GM18499 (cell line): Measurements from ENCODE around the gene CASK.
"Not testable (repeated sequence)": the region's sequence is repeated elsewhere in the genome, so short reads cannot be mapped to it uniquely, and the experiment has no call there.

Experiments
- ATAC-seq: cut with Tn5 transposase; IDR thresholded peaks from one replicate; pipeline ENCODE4 v1.9.1; 2021; ENCODE audit warnings: moderate number of reproducible peaks; ENCODE audit not compliant: insufficient read depth, unreplicated experiment

Gene CASK

DNA sequence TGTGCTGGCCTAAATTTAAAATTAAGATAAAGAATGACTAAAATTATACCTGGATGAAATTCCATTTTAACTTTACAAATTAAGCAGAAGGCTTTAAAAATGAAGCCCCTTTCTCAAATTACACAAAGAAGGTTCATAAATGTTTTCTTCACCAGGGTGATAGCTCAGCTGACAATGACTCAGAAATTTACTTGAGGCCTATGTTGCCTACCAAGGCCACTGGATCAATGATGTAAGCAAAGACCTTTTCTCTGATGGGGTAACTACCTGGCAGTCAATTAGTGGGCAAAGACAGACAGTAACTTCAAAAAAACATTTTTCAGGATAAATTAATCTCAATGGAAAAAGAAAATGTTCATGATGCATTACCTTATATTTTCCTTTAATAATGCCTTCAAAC is 258.4 kb downstream of the CASK start:
- no peak for ATAC-seq

DNA sequence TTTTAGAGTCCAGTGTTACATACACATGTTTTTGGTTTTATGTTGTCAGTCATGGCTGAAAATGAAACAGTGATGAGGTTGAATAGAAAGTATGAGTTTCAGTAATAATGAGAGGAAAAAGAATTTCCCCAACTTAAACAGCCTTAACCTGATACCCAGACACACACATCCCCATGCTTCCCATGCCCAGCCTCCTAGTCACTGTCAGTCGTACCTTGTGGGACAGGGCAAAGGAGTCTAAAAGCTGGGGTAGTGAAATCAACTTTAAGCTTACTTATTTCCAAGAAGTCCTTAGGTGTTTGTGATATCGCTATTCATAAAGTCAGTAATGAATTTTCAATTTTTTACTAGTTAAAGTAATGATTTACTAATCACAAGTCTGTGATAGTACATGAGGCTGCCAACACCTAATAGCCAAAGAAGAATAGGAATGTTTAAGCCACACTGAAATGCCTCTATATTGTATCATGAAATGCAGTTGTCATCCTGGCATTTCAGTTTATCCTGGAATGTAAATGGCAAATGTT is 258.9 kb downstream of the CASK start:
- ATAC-seq: peak; percentile 59

DNA sequence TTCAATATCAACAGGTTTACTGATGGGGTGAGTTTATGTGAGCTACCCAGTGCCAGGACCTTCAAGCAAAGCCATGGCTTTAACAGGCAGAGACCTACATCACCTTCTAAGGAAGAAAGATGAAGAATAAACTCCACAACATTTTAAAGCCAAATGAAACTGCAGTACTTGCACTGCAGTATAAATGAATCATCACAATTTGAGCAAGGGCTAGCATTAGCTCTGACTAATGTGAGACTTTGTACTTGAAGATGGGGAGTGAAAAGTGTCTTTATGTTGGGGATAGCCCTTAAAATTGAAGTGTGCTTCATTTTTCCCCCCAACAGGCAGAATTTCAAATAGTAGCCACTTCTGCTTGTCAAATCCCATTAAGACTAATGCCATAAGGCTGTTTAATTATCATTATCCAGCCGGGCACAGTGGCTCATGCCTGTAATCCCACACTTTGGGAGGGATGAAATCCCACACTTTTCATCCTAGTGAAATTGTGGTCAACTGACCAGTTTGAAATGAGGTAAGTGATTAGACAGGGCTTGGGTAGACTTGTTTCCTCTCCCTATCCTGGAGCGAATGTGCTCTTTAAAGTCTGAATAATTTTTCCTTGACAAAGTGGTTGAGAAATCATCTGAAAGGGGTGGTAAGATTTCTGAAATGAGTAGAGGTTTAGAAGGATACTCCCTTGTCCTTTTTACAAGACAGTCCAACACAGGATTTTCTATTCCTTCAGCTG is 261.8 kb downstream of the CASK start:
- ATAC-seq: no peak

DNA sequence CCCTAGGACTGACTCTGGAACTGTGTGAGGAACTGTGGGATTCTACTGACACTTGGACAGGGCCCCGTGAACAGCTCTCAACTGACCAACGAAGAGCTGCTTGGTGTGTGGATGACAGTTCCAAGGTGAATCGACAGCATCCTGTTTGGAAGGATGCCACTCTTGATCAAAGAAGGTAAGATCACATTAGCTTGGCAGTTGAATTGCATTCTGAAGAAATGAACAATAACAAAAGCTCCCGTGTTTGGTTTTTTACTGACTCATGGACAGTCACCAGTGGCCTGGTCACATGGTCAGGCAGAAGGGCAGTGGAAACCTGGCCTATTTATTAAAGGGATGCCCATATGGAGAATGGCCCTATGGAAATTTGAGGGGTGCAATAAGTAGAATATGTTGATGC is 267.7 kb downstream of the CASK start:
- no peak for ATAC-seq

DNA sequence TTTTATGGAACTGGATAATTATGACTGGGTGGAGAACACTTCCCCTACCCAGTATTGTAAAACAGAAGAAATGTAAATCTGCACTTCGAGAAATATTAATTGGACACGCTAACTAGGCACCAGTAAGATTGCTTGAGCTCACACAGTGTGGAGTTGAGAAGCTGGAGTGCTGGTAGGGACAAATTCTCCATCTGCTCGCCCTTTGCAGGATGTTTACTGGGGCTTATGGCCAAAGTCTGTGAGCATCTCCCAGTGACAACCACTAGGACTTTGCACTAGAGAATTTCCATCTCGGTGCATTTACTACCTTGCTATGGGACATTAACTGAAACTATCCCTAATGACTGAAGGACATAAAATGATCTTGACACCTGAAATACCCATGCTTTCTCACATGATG is 268.3 kb downstream of the CASK start:
- ATAC-seq: no peak

DNA sequence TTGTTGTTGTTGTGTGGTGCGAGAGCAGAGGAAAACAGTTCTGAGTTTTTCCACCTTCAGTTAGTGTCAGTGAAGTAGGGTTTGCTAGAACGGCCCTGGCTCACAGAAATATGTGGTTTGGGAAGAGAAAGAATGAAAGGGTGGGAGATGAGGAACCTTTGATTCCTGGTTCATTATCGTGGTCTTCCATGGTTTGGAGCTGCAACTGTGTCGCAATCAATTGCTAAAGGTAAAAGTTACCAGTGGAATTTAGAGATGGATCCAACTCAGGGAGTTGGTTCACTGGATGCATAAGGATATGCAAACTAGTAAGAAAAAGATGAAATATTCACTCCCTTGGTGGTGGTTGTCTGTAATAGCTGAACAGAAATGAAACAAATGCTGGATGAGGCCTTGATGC is 270.2 kb downstream of the CASK start:
- no peak for ATAC-seq

DNA sequence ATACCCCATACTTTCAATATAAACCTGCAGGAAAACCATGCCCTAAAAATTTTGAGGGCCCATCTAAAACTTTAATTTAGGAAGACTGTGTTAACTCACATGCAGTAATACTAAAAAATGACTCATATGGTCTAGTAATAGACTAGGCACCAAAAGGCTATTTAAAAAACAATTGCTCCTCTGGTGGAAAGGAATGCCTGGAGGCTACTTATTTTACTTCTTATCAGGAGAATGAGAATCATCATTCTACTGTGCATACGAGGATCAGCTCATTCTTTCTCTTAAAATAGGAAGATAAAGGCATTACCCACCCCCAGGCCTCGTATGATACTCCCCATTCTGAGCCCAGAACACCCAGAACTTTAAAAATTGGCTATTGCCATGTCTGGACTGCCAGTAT is 277.2 kb downstream of the CASK start:
- not testable (repeated sequence) for ATAC-seq

DNA sequence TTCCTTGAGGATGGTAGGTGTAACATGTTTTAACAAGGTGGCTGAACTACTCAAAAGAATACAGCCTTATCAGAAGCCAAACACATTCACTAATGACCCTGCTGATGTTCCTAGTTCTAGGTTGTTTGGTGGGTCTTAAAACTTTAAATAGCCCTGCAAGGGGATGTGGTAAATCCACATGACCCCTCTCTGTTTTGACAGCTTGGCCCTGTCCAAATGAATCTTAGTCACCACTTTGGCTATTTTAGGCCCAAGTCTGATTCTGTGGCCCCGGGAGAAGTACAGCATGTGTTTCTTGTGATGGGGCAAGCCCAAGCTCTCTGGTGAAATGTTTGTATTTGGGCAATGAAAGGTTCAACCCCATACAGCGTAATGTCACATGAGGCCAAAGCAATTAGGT is 289.1 kb downstream of the CASK start:
- ATAC-seq: no peak

DNA sequence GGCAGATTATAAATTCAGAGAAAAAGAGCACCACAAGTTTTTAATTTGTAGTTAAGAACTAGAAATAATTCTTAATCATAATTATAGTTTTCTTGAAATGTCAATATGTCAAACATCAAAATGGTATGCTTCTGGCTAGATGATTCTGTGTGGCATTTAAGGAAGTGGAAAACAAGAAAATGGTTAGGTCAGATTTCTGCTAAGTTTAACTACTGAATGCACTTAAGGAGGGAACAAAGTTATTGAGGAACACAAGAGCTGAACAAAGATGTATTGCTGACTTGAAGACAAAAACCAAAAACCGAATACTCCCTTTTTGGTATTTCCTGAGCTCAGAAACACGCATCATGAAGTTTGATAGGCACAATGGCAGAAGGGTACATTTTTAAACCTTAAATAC is 293.3 kb downstream of the CASK start:
- no peak for ATAC-seq

DNA sequence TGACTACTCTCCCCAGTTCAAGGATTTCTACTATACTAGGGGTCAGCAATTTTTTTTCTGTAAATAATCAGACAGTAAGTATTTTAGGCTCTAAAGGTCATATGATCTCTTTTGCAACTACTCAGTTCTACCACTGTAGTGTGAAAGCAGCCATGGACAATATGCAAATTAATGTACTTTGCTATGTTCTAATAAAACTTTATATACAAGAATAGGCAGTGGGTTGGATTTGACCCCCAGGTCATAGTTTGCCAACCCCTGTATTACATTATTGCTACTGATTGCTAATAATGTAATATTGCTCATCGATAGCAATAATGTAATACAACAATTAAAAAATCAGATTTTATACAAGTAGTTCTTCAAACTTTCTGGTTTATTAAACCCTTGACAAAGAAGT is 293.8 kb downstream of the CASK start:
- no peak for ATAC-seq

DNA sequence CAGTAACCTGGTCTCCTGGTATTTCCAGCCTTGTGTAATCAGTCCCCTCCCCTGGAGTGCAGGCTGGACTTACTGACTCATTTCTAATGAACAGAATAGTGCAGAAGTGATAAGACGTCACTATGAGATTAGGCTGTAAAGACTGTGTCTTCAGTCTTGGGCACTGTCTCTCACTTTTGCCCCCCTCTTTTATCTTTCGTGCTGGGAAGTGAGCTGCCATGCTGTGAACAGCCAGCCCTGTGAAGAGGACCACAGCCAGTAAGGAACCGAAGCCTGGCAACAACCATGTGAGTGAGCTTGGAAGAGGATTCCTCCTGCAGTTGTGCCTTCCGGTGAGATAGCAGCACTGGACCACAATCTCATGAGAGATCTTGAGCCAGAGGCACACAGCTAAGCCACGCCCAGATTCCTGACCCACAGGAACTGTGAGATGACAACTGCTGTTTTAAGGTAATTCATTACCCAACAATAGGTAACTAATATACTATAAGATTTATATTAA is 302.1 kb downstream of the CASK start:
- no peak for ATAC-seq

DNA sequence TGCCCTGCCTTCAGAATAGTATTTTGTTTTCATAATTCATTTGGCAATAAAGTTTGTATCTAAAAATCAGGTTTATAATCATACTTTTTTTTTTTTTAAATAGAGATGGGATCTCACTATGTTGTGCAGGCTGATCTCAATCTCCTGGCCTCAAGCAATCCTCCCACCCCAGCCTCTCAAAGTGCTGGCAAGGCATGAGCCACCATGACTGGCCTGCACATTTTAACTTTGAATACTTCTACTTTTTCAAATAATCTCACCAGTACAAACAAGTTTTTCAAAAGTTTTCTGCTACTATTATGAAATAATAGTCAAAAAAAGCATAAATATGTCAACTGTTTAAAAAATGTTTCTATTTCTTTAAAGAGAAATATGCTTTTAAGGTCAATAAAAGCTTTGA is 304.1 kb downstream of the CASK start:
- no peak for ATAC-seq

DNA sequence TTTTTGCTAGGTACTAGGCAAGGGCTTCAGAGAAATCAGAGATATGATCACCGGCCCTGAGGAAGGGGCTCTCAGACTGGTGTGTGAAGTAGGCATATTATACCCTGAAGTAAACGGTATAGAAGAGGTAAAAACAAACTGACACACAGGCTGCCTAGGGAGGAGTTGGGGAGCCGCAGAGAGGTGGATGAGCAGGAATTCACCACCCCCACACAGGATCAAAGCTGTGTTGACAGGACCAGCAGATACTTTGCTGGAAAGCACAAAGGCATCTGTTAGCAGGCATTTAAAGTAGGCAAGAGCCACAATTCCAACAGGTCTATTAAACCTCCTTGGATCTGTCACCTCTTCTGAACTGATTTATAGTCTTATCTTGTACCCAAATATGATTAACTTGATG is 306.4 kb downstream of the CASK start:
- ATAC-seq: no peak

DNA sequence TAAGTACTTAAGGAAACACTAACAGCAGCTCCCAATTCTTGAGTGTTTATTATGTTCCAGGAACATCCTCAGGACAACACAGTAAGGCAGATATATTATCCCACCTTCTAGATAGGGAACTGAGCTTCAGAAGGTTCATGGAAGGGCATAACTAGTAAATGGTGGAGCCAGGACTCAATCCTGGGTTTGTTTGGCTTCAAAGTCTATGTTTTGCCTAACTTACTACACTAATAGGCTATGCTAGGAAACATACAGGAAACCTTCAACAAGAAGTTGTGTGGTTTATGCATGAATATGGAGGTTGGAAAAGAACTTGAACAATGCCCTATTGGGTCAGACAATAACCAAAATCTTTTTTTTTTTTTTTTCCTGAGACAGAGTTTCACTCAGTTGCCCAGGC is 307.1 kb downstream of the CASK start:
- ATAC-seq: no peak

DNA sequence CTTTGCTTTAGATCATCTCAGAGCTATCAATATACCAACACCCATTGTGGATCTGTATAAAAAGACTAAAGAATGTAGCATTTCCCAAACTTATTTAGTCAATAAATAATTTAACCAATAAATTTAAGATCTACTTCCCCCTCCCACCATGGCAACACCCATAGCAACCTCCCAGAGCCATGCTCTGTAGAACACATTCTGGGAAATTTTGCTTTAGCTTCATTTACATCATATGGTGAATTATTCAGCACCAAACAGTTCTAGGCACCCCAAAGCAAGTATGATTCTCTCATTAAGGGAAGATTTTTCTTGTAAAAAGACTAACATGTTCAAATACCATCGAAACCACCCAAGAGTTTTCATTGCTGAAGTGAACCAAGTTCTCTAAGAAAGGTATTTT is 315.1 kb downstream of the CASK start:
- no peak for ATAC-seq

DNA sequence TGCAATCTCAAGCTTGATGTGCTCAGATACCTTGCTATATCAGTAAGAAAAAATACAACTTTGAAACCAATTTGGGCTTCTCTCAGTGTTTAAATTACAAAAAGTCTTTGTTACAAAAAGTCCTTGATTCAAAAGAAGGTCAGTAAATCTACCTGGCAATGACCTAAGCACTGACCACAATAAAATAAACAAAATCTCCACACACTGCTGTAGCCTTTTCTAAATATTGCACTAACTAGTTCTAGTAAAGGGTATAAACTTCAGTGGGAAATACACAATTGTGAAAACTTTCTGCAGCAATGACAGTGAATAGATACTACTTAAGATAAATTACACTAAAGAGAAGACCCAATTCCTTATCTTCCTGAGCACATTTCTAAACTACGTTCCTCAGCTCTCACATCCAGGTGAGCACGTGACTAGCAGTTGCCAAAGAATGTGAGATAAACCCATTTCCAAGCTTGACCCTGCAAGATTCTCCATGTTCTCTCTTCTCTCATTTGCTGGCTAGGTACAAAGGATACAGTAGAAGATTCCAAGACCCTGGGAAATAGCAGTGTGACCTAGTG is 316.0 kb downstream of the CASK start:
- no peak for ATAC-seq

DNA sequence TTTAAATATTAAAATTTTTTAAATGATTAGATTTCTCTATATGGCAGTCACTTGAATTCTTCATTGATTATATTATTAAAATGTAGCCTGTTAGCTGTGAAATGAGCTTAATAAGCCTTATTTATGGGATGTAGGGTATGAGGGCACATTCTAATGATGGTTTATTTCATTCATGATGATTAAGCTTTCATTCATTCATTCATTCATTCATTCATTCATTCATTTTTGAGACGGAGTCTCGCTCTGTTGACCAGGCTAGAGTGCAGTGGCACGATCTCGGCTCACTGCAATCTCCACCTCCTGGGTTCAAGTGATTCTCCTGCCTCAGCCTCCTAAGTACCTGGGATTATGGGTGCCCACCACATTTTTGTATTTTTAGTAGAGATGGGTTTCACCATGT is 317.3 kb downstream of the CASK start:
- ATAC-seq: not testable (repeated sequence)

DNA sequence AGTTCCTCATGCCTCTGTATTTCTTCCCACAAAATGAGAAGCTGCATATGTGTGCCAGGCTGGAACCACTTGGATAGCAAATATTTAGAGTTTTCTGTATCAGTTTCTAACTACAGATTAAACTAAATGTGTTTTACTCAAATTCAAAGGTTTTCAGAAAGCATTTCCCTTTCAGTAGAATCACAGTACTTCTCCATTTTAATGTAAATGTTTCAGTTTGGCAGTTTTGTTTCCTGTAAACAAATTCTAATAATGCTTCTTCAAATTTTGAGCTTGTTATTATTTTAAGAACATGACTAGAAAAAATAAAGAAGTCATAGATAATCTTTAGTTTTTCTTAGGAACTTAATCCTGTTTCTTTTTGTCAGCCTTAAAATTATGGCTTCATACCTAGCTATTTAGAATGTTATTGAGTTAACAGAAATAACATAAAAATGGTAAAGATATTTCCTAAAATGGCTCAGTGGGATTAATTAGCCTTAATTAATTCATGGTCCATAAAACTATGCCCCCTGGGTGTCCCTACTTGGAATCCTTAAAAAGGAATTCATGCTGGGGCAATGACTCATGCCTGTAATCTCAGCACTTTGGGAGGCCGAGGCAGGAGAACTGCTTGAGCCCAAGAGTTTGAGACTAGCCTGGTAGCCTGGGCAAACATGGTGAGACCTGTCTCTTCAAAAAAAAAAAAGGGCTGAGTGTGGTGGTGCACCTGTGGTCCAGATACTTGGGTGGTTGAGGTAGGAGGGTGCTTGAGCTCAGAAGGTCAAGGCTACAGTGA is 318.4 kb downstream of the CASK start:
- no peak for ATAC-seq

DNA sequence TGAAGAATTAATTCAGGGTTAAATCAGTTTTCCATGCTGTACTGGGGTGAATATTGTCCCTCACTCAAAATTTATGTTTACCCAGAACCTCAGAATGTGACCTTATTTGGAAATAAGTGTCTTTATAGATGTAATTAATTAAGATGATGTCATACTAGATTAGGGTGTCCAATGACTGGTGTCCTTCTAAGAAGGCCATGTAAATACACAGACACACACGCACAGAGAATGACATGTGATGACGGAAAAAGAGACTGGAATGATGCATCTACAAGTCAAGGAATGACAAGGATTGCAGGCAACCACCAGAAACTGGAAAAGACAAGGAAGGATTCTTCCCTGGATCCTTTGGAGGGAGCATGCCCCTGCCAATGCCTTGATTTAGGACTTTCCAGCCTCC is 319.2 kb downstream of the CASK start:
- no peak for ATAC-seq

DNA sequence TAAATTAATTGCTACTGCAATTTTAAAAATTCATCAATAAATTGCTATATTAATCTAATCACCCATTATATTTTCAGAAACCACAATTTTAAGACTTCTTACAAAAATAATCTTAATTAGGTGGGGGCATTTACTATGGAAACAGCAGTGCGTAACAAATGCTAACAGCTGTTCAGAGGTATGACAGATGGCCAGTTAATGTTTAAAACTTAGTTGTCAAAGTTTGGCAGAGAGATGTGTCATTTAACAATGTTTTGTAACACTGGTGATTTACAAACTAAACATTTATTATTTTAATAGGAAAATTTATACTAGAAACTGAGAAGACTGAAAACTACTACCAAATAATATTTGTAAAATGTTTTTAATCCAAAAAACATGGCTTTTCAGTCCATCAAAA is 319.8 kb downstream of the CASK start:
- no peak for ATAC-seq

DNA sequence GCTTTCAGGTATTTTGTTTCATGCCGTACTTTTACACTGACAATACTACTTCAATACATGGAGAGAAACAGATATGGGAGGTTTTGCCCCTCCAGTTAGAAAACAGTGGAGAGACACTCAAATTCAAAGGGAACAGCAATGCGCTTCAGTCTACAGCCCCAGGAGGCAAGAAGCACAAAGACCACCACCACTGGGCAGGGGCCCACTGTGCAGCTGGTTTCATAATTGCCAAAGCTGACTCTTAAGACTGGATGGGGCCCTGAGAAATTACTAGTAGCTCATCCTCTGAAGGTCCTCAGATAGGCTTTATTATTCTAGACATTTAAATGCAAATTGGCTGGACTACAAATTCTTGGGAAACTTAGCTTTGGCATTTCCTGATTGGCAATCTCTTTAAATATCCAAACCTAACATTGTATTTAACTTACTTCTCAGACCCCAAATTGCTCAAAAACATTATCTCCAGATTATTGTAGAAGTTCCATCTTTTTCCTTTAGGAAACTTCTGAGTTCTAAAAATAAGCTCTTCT is 320.5 kb downstream of the CASK start:
- ATAC-seq: no peak
